HEK293 (cell line): Measurements from ENCODE around the gene GMIP.

Experiments used
- CTCF ChIA-PET: fragments of 350-600 bp; formaldehyde crosslinking; extraction: SDS; loops from one replicate; lab custom pipeline; 2021; ENCODE audit warnings: antibody characterized with exemption; lab: Yijun Ruan, JAX
- POLR2A ChIA-PET: fragments of 300-600 bp; formaldehyde crosslinking; extraction: SDS; loops from one replicate; lab custom pipeline; 2020; ENCODE audit warnings: antibody characterized with exemption, inconsistent platforms; lab: Yijun Ruan, JAX
- H3K27ac ChIP-seq: fragments of 200-500 bp; sonication (Bioruptor generic); 2 replicates; pipeline ENCODE4 v1.5.1; 2014; ENCODE audit warnings: low read depth, low read length, control low read depth, inconsistent platforms; ENCODE audit errors: extremely low read depth
- H3K36me3 ChIP-seq, 2 experiments: fragments of 200-500 bp in 1 of 2; sonication (Bioruptor generic) in 1 of 2; 1 replicate in 1 of 2; 2 replicates in 1 of 2; pipeline ENCODE4 v1.5.1; 2014 to 2017; ENCODE audit warnings: inconsistent platforms in 2 of 2, low read length in 2 of 2; ENCODE audit not compliant: control insufficient read depth in 2 of 2, insufficient read depth in 1 of 2
- H3K4me1 ChIP-seq: fragments of 200-500 bp; sonication (Bioruptor generic); 2 replicates; pipeline ENCODE4 v1.5.1; 2014; ENCODE audit warnings: mild to moderate bottlenecking, low read length, inconsistent platforms; ENCODE audit not compliant: control insufficient read depth, insufficient read depth
- H3K4me3 ChIP-seq: 2 replicates; pipeline ENCODE4 v1.5.1; 2011; ENCODE audit warnings: low read depth, mild to moderate bottlenecking, control low read depth, low read length, moderate library complexity
- H3K9me3 ChIP-seq: fragments of 200-500 bp; sonication (Bioruptor generic); 2 replicates; pipeline ENCODE4 v1.5.1; 2014; ENCODE audit warnings: low read depth, low read length, inconsistent platforms; ENCODE audit not compliant: control insufficient read depth, insufficient read depth
- GLIS1 ChIP-seq: fragments of 450-650 bp; formaldehyde crosslinking; IDR thresholded peaks from 2 replicates; pipeline ENCODE4 v1.5.1; 2016; ENCODE audit warnings: missing biosample characterization, missing genetic modification characterization
- SP2 ChIP-seq: fragments of 450-650 bp; formaldehyde crosslinking; IDR thresholded peaks from 2 replicates; pipeline ENCODE4 v1.5.1; 2016; ENCODE audit warnings: missing biosample characterization, missing genetic modification characterization
- ZBTB20 ChIP-seq: fragments of 450-650 bp; formaldehyde crosslinking; IDR thresholded peaks from 2 replicates; pipeline ENCODE4 v1.5.1; 2016; ENCODE audit warnings: missing biosample characterization, missing genetic modification characterization
- ZFP41 ChIP-seq: fragments of 450-650 bp; formaldehyde crosslinking; IDR thresholded peaks from 2 replicates; pipeline ENCODE4 v1.5.1; 2016; ENCODE audit warnings: missing biosample characterization, missing genetic modification characterization, borderline replicate concordance
- ZNF121 ChIP-seq: fragments of 450-650 bp; formaldehyde crosslinking; IDR thresholded peaks from 2 replicates; pipeline ENCODE4 v1.5.1; 2016; ENCODE audit warnings: missing biosample characterization, missing genetic modification characterization
- ZNF239 ChIP-seq: fragments of 450-650 bp; formaldehyde crosslinking; IDR thresholded peaks from 2 replicates; pipeline ENCODE4 v1.5.1; 2016; ENCODE audit warnings: missing biosample characterization, missing genetic modification characterization
- ZNF324 ChIP-seq: fragments of 450-650 bp; formaldehyde crosslinking; IDR thresholded peaks from 2 replicates; pipeline ENCODE4 v1.5.1; 2016; ENCODE audit warnings: missing biosample characterization, missing genetic modification characterization
- ZNF514 ChIP-seq: fragments of 450-650 bp; formaldehyde crosslinking; IDR thresholded peaks from 2 replicates; pipeline ENCODE4 v1.5.1; 2016; ENCODE audit warnings: missing biosample characterization, missing genetic modification characterization
- ZNF664 ChIP-seq: fragments of 450-650 bp; formaldehyde crosslinking; IDR thresholded peaks from 2 replicates; pipeline ENCODE4 v1.5.1; 2016; ENCODE audit warnings: missing biosample characterization, missing genetic modification characterization
- TF ChIP-seq, protein P1 (sequence below): fragments of 450-650 bp; IDR thresholded peaks from 2 replicates; pipeline ENCODE4 v1.5.1; 2018; ENCODE audit warnings: missing biosample characterization, missing genetic modification characterization
- TF ChIP-seq, protein P2 (sequence below): fragments of 450-650 bp; formaldehyde crosslinking; IDR thresholded peaks from 2 replicates; pipeline ENCODE4 v1.5.1; 2017; ENCODE audit warnings: missing biosample characterization, missing genetic modification characterization
- TF ChIP-seq, protein P3 (sequence below): fragments of 450-650 bp; formaldehyde crosslinking; IDR thresholded peaks from 2 replicates; pipeline ENCODE4 v1.5.1; 2017; ENCODE audit warnings: missing biosample characterization, mild to moderate bottlenecking, missing genetic modification characterization, moderate library complexity
- TF ChIP-seq, protein P4 (sequence below): fragments of 450-650 bp; formaldehyde crosslinking; IDR thresholded peaks from 2 replicates; pipeline ENCODE4 v1.5.1; 2016; ENCODE audit warnings: missing biosample characterization, missing genetic modification characterization
- TF ChIP-seq, protein P5 (sequence below): fragments of 450-650 bp; formaldehyde crosslinking; IDR thresholded peaks from 2 replicates; pipeline ENCODE4 v1.5.1; 2017; ENCODE audit warnings: missing biosample characterization, missing genetic modification characterization

The GMIP gene

DNA sequence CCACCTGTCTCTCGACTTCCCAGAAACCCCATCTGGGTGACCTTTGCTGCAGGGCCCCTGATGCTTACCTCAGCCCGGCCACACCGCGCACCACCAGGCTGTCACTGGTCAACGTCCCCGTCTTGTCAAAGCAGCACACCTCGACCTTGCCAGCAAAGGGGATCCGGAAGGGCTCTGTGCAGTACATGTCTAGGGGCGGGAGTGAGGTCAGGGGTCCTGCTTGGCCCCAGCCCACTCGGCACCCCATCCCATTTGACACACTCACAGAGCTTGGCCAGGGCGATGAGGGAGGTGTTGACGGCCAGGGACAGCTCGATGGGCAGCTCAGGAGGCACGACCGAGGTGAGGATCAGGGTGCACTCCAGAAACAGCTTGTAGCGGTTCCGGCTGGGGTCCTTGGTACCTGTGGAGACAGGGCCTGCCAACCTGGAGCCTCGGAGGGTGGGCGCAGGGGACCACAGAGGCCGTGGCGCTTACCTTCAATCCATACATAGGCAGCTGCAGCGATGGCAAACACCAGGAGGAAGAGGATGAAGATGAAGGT is 11.7 kb upstream of the GMIP start:
- H3K4me1 ChIP-seq, result no peaks in the 10 kb centered on the region
- peaks cover 23 to 98% of the 10 kb centered on the region in 2 experiments for H3K36me3 ChIP-seq
- no peaks in the 10 kb centered on the region for H3K9me3 ChIP-seq
- ChIA-PET CTCF (no interaction called here), POLR2A (no interaction called here)
- H3K4me3 ChIP-seq, result no peak overlapping the region
- no peak overlapping the region for H3K27ac ChIP-seq
- TF ChIP-seq, protein P1, sequence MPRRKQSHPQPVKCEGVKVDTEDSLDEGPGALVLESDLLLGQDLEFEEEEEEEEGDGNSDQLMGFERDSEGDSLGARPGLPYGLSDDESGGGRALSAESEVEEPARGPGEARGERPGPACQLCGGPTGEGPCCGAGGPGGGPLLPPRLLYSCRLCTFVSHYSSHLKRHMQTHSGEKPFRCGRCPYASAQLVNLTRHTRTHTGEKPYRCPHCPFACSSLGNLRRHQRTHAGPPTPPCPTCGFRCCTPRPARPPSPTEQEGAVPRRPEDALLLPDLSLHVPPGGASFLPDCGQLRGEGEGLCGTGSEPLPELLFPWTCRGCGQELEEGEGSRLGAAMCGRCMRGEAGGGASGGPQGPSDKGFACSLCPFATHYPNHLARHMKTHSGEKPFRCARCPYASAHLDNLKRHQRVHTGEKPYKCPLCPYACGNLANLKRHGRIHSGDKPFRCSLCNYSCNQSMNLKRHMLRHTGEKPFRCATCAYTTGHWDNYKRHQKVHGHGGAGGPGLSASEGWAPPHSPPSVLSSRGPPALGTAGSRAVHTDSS (tag by site-specific recombination), result peak; percentile 67
- TF ChIP-seq ZNF121 (tag by site-specific recombination), result no peak

DNA sequence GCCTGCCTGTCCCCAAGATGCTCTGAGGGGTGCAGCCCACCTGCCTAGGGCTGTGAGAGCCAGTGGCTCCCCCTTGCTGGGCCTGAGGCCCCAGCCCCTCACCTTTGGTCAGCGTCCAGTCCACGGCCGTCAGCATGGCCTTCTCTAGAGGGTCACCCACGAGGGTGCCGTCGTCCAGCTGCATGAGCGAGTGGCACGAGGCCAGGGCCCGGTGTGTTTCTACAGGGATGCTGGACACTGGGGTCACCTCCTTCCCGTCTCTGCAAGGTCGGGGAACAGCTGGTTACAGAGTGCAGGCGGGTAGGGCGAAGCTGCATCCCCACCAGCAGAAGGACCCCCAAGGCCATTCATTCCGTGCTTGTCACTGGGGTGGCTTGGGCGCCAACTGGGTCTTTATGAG is 11.0 kb upstream of the GMIP start:
- ChIA-PET CTCF (interaction anchor here (1.5 kb wide), 1 partner anchor 123 kb away, joined by 4 read pairs; no protein-coding TSS in a partner anchor), POLR2A (interaction anchor here (3.0 kb wide), 1 partner anchor 9 kb away, joined by 10 read pairs; the partner anchor contains the start of gene ATP13A1)
- TF ChIP-seq ZFP41, result no peak
- TF ChIP-seq ZNF514 (tag by site-specific recombination), result no peak
- no peak for TF ChIP-seq ZNF324
- TF ChIP-seq, protein P2, sequence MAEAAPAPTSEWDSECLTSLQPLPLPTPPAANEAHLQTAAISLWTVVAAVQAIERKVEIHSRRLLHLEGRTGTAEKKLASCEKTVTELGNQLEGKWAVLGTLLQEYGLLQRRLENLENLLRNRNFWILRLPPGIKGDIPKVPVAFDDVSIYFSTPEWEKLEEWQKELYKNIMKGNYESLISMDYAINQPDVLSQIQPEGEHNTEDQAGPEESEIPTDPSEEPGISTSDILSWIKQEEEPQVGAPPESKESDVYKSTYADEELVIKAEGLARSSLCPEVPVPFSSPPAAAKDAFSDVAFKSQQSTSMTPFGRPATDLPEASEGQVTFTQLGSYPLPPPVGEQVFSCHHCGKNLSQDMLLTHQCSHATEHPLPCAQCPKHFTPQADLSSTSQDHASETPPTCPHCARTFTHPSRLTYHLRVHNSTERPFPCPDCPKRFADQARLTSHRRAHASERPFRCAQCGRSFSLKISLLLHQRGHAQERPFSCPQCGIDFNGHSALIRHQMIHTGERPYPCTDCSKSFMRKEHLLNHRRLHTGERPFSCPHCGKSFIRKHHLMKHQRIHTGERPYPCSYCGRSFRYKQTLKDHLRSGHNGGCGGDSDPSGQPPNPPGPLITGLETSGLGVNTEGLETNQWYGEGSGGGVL (tag by site-specific recombination), result no peak
- TF ChIP-seq, protein P3, sequence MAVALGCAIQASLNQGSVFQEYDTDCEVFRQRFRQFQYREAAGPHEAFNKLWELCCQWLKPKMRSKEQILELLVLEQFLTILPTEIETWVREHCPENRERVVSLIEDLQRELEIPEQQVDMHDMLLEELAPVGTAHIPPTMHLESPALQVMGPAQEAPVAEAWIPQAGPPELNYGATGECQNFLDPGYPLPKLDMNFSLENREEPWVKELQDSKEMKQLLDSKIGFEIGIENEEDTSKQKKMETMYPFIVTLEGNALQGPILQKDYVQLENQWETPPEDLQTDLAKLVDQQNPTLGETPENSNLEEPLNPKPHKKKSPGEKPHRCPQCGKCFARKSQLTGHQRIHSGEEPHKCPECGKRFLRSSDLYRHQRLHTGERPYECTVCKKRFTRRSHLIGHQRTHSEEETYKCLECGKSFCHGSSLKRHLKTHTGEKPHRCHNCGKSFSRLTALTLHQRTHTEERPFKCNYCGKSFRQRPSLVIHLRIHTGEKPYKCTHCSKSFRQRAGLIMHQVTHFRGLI (tag by site-specific recombination), result no peak
- TF ChIP-seq, protein P4, sequence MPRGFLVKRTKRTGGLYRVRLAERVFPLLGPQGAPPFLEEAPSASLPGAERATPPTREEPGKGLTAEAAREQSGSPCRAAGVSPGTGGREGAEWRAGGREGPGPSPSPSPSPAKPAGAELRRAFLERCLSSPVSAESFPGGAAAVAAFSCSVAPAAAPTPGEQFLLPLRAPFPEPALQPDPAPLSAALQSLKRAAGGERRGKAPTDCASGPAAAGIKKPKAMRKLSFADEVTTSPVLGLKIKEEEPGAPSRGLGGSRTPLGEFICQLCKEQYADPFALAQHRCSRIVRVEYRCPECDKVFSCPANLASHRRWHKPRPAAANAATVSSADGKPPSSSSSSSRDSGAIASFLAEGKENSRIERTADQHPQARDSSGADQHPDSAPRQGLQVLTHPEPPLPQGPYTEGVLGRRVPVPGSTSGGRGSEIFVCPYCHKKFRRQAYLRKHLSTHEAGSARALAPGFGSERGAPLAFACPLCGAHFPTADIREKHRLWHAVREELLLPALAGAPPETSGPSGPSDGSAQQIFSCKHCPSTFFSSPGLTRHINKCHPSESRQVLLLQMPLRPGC (tag by site-specific recombination), result no peak
- TF ChIP-seq ZBTB20 (tag by site-specific recombination), result no peak
- no peak for TF ChIP-seq ZNF664 (tag by site-specific recombination)
- TF ChIP-seq ZNF239 (tag by site-specific recombination), result no peak
- TF ChIP-seq SP2 (tag by site-specific recombination), result no peak
- no peak for TF ChIP-seq GLIS1 (tag by site-specific recombination)

DNA sequence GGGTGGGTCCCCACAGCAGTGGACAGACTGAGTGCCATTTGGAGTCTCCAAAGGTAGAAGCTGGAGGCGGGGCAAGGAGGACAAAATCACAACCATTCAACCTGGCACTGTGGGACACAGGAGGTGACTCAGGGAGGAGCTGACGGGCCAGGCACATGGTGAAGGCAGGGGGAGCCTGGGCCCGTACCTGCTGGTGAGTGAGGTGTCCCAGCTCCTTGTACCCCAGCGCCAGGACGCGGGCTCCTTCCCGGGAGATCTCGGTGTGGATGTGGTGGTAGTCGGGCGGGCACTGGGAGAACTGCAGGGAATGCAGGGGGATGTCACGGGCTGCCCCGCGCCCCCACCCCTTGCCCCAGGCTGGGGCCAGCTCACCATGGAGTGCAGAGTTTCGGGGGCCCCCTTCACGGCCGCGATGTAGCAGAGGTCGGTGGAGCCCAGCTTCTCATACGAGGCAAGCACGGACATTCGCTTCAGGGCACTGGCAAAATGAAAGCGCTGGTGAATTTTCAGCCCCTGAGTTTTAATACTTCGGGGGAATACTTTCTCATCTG is 10.2 kb upstream of the GMIP start:
- ChIA-PET POLR2A (interaction anchor here (3.0 kb wide), 1 partner anchor 9 kb away, joined by 10 read pairs; the partner anchor contains the start of gene ATP13A1), CTCF (interaction anchor here (0.8 to 1.5 kb wide), 2 partner anchors 9 to 122 kb away, joined by 3 to 4 read pairs; no protein-coding TSS in a partner anchor)
- no peaks in the 10 kb centered on the region for H3K4me1 ChIP-seq
- TF ChIP-seq, protein P5, sequence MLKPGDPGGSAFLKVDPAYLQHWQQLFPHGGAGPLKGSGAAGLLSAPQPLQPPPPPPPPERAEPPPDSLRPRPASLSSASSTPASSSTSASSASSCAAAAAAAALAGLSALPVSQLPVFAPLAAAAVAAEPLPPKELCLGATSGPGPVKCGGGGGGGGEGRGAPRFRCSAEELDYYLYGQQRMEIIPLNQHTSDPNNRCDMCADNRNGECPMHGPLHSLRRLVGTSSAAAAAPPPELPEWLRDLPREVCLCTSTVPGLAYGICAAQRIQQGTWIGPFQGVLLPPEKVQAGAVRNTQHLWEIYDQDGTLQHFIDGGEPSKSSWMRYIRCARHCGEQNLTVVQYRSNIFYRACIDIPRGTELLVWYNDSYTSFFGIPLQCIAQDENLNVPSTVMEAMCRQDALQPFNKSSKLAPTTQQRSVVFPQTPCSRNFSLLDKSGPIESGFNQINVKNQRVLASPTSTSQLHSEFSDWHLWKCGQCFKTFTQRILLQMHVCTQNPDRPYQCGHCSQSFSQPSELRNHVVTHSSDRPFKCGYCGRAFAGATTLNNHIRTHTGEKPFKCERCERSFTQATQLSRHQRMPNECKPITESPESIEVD (tag by site-specific recombination), result no peak
- H3K36me3 ChIP-seq, result peaks cover 22 to 98% of the 10 kb centered on the region in 2 experiments
- H3K27ac ChIP-seq, result no peak overlapping the region
- H3K4me3 ChIP-seq, result no peak overlapping the region
- H3K9me3 ChIP-seq, result no peaks in the 10 kb centered on the region

More for the DNA sequence above, 11.0 kb upstream of the GMIP start:
- H3K36me3 ChIP-seq, result peaks cover 23 to 98% of the 10 kb centered on the region in 2 experiments
- no peaks in the 10 kb centered on the region for H3K4me1 ChIP-seq
- H3K4me3 ChIP-seq, result no peak overlapping the region
- H3K27ac ChIP-seq, result no peak overlapping the region
- H3K9me3 ChIP-seq, result no peaks in the 10 kb centered on the region
